ENCODE data around the gene ZMYM5. TPM values are rescaled to one million over a fixed set of nuclear protein-coding genes. Genes with fewer than 3 reads are reported as not detected.
"Not testable (repeated sequence)": the region's sequence is repeated elsewhere in the genome, so short reads cannot be mapped to it uniquely, and the experiment has no call there.

Gene ZMYM5
- total RNA-seq, 4 donors from 2014 or later: 9.7 to 13.4 (median 11.9) TPM

DNA sequence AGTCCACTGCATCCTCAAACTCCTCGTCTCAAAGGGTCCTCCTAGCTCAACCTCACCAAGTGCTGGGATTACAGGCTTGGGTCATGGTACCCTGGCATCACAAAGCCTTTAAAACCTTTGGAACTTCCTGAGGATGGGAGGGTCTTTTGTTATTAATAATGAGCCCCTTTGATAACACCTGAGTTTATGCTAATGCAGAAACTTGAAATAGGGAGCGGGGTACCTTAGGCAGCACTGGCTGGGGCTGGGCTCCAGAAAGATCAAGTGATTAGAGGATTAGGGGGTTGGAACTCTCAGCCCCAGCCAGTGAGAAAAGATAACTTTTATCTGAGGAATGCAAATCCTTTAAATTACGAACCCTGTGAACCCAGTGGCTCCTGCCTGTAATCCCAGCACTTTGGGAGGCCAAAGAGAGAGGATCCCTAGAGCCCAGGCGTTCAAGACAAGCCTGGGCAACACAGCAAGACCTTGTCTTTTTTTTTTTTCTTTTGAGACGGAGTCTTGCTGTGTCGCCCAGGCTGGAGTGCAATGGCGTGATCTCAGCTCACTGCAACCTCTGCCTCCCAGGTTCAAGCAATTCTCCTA is 71.4 kb downstream of the ZMYM5 start:
- Histone ChIP-seq H3K27ac (replicated peaks in 1 of 4) (no peak overlapping the region), H3K27me3 (no peaks in the 10 kb centered on the region), H3K4me1 (no peaks in the 10 kb centered on the region), H3K36me3 (no peaks in the 10 kb centered on the region), H3K4me3 (no peak overlapping the region), H3K9me3 (no peaks in the 10 kb centered on the region)
- DNase-seq (ENCODE audit: extremely low spot score): no peak
- no peak for TF ChIP-seq POLR2AphosphoS5 (IDR thresholded peaks at IDR 0.05)
- no peak for TF ChIP-seq POLR2A (IDR thresholded peaks at IDR 0.05; ENCODE audit: low read depth)
- TF ChIP-seq CTCF (IDR thresholded peaks at IDR 0.05): no peak
- TF ChIP-seq EP300 (IDR thresholded peaks at IDR 0.05): no peak
- intact Hi-C loops (cut with DNase I): loop anchor here (5.0 kb wide), 1 partner anchor 35 kb away; no protein-coding TSS in a partner anchor
- WGBS: 92% methylated on average over 7 of the region's 7 CpGs

DNA sequence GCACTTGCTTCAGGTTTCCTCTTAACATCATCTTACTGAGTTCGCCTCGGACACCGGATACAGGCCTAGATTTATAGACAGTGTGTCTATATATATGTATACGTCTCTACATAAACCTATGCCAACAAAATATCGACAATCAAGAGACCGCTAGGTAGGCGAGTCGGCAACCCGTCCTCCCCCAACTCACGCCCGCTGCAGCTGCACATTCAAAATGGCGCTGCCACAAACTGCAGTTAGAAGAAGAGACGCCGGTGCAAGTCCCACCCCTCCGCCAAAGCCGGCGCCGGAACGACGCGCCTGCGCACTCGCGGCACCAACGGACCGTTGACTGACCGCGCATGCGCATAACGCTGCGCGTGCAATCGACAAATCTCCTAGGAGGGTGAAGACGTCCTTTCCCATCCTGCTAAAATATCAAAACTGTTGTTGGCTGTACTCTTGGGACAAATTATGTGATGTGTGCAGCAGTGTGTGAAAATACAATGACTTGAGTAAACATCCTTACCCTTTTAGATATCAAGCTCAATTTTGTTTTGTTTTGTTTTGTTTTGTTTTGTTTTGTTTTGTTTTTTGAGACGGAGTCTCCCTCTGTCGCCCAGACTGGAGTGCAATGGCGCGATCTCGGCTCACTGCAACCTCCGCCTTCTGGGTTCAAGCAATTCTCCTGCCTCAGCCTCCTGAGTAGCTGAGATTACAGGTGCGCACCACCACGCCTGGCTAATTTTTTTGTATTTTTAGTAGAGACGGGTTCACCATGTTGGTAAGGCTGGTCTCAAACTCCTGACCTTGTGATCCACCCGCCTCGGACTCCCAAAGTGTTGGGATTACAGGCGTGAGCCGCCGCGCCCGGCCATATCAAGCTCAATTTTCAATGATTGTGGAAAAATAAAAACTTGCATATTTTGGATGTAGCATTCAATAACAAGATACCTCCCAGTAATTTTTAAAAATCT is 80.4 kb downstream of the ZMYM5 start, which contains the start of gene PSPC1:
PSPC1 (minus strand) TSS at position 219 of the 956 bp plus-strand sequence; CDS start at position 31, 188 bp downstream.
- intact Hi-C loops (cut with DNase I): loop anchor here (2.0 to 10.0 kb wide), 3 partner anchors 80 to 174 kb away; partner anchors contain the start of genes ZMYM2 and ZMYM5
- peaks cover 6 to 11% (median 11%) of the 10 kb centered on the region in 4 donors for H3K4me1 ChIP-seq
- peak within 1 kb of the TSS; percentile 87 to 98 (median 93) for H3K4me3 ChIP-seq
- not testable (repeated sequence) for H3K27me3 ChIP-seq, H3K36me3 ChIP-seq, H3K9me3 ChIP-seq
- WGBS: 31% methylated on average over 34 of the region's 50 CpGs
- TF ChIP-seq POLR2AphosphoS5 (IDR thresholded peaks at IDR 0.05) (peak; percentile 96 to 97), POLR2A (IDR thresholded peaks at IDR 0.05; ENCODE audit: low read depth) (peak; percentile 43), CTCF (IDR thresholded peaks at IDR 0.05) (peak in 1 of 3 experiments; percentile 14)
- peak within 1 kb of the TSS; percentile 93 to 98 (median 96) for H3K27ac ChIP-seq (replicated peaks in 1 of 4)
- peak; percentile 98 for DNase-seq (ENCODE audit: extremely low spot score)

DNA sequence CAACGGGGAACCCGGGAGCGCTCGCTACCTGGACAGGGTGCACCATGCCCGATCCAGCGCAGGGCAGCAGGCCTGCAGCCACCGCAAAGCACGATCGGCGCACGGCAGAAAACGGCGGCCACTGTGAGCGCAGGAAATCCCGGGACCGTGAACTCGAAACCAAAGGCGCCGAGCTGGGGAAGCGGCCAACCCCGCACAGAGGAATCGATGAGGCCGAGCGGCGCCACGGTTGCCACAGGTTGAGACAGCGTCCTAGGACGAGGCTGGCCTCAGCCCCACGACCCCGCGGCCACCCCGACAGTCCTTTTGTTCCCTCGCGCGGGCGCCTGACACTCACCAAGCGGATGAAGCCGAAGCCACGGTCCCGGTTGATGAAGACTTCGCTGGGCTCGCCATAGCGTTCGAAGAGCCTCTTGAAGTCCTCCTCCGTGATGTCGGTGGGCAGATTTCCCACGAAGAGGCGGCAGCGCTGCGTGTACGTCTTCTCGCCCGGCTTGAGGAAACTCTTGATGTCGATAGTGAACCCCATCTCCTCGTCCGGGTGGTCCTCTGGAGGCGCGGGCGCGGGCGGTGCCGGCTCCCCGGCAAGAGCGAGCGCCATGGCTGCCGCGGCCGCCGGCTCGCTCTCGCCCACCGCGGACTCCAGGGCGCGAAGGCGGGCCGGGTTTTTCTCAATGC is 81.3 kb downstream of the ZMYM5 start:
- Histone ChIP-seq H3K27ac (replicated peaks in 1 of 4) (peak overlapping the region; percentile 93 to 98 (median 96)), H3K4me3 (peak overlapping the region; percentile 87 to 98 (median 93)), H3K27me3 (no peaks in the 10 kb centered on the region), H3K36me3 (peaks cover 0 to 2% (median 0%) of the 10 kb centered on the region in 4 donors), H3K4me1 (peaks cover 6 to 16% (median 13%) of the 10 kb centered on the region in 4 donors), H3K9me3 (no peaks in the 10 kb centered on the region)
- peak; percentile 92 for DNase-seq (ENCODE audit: extremely low spot score)
- WGBS: 0% methylated on average over 18 of the region's 77 CpGs
- intact Hi-C loops (cut with DNase I): loop anchor here (2.0 to 10.0 kb wide), 3 partner anchors 81 to 175 kb away; partner anchors contain the start of genes ZMYM2 and ZMYM5
- TF ChIP-seq POLR2AphosphoS5 (IDR thresholded peaks at IDR 0.05) (peak in 1 of 2 donors; percentile 29), POLR2A (IDR thresholded peaks at IDR 0.05; ENCODE audit: low read depth) (no peak), EP300 (IDR thresholded peaks at IDR 0.05) (no peak), CTCF (IDR thresholded peaks at IDR 0.05) (no peak)

- intact Hi-C loops (cut with DNase I): loop anchor here (5.0 to 10.0 kb wide), 2 partner anchors 107 to 176 kb away; partner anchors contain the start of gene ZMYM2
- H3K27me3 ChIP-seq: no peaks in the 10 kb centered on the region
- peaks cover 6 to 16% (median 14%) of the 10 kb centered on the region in 4 donors for H3K4me1 ChIP-seq
- no peaks in the 10 kb centered on the region for H3K9me3 ChIP-seq
- H3K36me3 ChIP-seq: peaks cover 0 to 2% (median 0%) of the 10 kb centered on the region in 4 donors
- WGBS: 12% methylated on average over 9 of the region's 9 CpGs
- no peak for TF ChIP-seq EP300 (IDR thresholded peaks at IDR 0.05)
- TF ChIP-seq POLR2AphosphoS5 (IDR thresholded peaks at IDR 0.05): no peak
- no peak for TF ChIP-seq POLR2A (IDR thresholded peaks at IDR 0.05; ENCODE audit: low read depth)
- no peak for TF ChIP-seq CTCF (IDR thresholded peaks at IDR 0.05)
- peak overlapping the region; percentile 87 to 98 (median 93) for H3K4me3 ChIP-seq
- H3K27ac ChIP-seq (replicated peaks in 1 of 4): peak overlapping the region; percentile 93 to 98 (median 96)
- DNase-seq (ENCODE audit: extremely low spot score): no peak
Measured at GRCh38 chr13:19781526-19781925, 81.9 kb downstream of the ZMYM5 start.

DNA sequence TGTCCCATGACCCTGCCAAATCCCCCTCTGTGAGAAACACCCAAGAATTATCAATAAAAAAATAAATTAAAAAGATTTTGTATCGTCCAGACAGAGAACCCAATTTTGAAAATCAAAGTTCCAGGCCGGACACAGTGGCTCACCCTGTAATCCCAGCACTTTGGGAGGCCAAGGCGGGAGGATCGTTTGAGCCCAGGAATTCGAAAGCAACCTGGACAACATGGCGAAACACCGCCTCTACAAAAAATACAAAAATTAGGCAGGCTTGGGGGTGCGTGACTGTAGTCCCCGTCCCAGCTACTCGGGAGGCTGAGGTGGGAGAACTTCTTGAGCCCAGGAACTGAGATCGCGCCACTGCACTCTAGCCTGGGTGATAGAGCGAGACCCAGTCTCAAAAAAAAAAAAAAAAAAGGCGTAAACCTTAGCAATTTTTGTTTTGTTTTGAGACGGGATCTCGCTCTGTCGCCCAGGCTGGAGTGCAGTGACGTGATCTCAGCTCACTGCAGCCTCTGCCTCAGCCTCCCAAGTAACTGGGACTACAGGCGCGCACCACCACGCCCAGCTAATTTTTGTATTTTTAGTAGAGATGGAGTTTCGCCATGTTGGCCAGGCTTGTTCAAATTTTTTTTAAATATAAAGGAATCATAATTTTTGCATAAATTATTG is 82.6 kb downstream of the ZMYM5 start:
- peaks cover 6 to 23% (median 20%) of the 10 kb centered on the region in 4 donors for H3K4me1 ChIP-seq
- peak overlapping the region; percentile 87 to 98 (median 93) for H3K4me3 ChIP-seq
- not testable (repeated sequence) for H3K9me3 ChIP-seq; H3K36me3 ChIP-seq; H3K27ac ChIP-seq (replicated peaks in 1 of 4); H3K27me3 ChIP-seq; DNase-seq (ENCODE audit: extremely low spot score)
- intact Hi-C loops (cut with DNase I): loop anchor here (5.0 to 10.0 kb wide), 2 partner anchors 106 to 176 kb away; partner anchors contain the start of gene ZMYM2
- WGBS: 93% methylated on average over 22 of the region's 22 CpGs
